Fibroblast of skin of abdomen (primary cell): ENCODE data around the gene TAS2R46.
"Not testable (repeated sequence)": the region's sequence is repeated elsewhere in the genome, so short reads cannot be mapped to it uniquely, and the experiment has no call there.

Experiments used
- DNase-seq: peaks from one replicate; pipeline ENCODE4 v3.0.0-alpha.2; 2013

The TAS2R46 gene

DNA sequence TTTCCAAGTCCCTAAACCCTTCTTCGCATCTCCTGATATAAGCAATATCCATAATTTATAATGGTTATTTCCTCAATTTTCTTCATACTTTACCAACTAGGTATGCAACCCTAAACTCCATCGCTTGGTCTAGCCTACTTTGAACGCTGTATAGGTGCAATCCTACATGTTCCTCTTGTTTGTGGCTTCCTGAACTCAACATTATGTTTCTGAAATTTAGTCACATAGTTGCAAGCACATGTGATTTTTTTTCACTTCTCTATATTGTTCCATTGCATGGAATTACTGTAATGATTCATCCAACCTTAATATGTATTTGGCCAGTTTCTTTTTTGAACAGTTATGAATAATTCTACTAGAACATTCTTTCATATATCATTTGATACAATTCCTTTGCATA is 28.1 kb downstream of the TAS2R46 start:
- DNase-seq, result not testable (repeated sequence)

DNA sequence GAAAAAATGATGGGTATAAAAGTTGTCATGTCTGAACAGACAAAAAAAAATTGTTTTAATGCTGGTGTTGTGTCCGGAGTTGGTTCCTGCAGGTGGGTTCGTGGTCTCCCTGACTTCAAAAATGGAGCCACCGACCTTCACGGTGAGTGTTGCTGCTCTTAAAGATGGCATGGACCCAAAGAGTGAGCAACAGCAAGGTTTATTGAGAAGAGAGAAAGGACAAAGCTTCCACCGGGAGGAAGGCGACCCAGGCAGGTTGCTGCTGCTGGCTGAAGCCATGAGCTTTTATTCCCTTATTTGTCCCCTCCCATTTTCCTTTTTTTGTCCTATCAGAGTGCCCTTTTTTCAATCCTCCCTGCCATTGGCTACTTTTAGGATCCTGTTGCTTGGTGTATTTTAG is 30.8 kb downstream of the TAS2R46 start, which contains the start of gene TAS2R31:
TSS of gene TAS2R31 (minus strand) at position 101 of the 400 bp plus-strand sequence. CDS start at position 29, 72 bp downstream.
- no peak for DNase-seq

DNA sequence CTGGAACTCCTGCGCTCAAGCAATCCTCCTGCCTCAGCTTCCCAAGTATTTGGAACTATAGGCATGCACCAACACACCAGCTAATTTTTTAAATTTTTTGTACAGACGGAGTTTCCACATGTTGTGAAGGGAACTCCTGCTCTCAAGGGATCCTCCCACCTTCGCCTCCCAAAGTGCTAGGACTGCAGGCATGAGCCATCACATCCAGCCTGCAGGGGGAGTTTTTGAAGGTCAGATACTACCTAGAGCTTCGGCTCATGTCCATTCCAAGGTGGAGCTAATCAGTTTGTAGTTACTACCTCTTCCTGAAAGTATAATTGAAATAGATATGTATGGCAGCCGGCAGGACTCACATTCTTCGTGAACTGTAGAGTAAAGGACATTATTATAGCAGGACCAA is 36.0 kb downstream of the TAS2R46 start:
- DNase-seq, result no peak

DNA sequence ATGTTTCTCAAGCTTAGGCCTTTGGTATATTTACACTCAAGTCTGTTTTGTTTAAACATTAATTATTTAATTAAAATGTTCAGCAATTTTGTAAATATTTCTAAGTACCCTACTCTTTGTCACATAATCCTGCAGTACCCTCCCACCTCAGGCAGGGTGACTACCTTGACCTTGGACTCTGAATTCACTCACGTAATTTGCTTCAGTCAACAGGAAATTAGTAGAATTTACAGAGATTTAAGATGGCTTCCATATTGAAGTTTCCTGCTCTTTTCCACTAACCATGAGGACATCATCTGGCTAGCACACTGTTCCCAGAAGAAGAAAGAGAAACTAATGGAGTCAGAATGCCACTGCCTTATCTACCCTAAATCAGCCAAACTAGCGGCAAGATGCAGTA is 38.7 kb downstream of the TAS2R46 start:
- DNase-seq, result no peak

DNA sequence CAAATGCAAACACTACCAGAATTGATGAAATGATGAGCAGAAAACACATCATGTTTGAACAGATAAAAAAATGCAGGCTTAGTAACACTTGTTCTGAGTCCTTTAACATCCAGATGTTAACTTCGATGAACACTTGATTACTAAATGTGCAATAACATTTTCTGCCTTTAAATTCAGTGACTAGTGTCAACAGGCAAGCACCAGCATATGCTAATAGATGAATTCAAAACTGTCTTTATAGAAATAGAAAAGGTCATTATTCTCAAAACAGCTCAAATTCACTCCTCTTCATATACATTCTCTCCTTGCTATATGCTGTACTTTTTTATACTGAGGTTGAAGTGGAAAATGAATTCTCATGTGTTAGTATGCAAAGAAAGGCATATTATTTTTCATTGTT is 39.6 kb downstream of the TAS2R46 start, which contains the start of gene TAS2R19:
TSS of gene TAS2R19 (minus strand) at position 101 of the 400 bp plus-strand sequence. CDS start at position 52, 49 bp downstream.
- DNase-seq, result no peak

DNA sequence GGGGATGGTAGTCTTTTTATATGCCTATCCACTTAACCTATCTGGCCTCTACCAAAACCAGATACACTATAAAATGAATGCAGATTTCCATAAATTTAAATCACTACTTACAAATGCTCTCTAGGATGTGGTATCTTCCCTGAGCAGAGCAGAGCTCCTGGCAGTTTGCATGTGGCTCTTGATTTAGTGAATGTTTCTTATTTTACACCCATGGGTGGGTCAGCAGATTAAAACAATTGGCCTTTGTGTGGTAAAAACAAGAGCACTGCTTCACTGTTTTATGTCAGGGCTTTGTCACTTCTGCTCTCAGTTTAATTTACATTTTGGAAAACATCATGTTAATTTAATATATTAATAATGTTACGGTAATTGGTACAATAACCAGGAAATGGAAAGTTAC is 45.2 kb downstream of the TAS2R46 start:
- no peak for DNase-seq

DNA sequence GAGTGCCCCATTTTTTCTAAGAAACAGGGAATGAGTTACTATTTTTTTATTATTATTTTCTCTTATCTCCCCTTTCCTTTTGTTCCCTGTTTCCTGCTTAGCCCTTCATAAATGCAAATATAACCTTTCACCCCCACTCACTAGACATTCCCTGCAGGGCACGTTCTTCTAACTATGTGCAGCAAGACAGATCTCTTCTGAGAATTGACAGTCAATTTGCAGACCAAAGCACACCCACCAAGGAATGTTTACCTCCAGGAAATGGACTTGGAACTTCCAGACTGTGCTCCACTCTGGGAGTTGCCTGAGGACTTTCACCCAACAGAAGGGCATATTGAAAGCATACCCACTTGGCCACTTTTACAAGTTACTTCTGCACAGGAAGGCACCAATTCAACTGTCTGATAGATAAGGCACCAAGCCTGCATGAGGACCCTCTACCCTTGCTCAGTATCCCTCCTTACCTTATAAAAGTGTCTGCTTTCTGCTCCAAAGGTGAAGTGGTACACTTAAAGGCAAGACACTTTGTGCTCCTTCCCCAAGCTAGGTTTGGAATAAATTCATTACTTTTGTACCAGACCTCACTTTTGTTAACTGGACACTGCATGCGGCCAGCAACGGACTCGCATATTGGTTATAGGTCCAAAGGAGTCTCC is 46.2 kb downstream of the TAS2R46 start:
- no peak for DNase-seq

DNA sequence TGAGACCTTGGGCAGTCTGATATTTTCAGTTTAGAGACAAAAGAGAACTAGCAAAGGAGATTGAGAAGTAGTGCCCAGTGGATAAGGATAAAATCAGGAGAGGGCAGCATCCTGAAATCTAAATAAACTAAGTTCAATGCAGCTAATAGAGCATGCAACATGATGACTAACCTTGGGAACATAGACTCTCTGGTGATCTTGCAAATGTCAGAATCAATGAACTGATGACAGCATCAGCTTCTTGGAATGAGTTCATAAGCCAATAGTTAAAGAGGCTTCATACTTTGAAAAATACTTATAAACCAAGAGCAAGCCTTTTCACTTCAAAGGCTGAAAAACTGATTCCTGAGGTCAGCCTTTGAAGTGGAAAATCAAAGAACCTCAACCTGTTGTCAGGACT is 47.9 kb downstream of the TAS2R46 start:
- DNase-seq, result peak; percentile 9
